ENCODE measurements around the gene ATP23.

GRCh38 chr12:57905812-57906475, 35.4 kb upstream of the ATP23 start:
- no peak for TF ChIP-seq EZH2phosphoT487 (IDR thresholded peaks at IDR 0.05; ENCODE audit: borderline replicate concordance)
- TF ChIP-seq, protein P1, sequence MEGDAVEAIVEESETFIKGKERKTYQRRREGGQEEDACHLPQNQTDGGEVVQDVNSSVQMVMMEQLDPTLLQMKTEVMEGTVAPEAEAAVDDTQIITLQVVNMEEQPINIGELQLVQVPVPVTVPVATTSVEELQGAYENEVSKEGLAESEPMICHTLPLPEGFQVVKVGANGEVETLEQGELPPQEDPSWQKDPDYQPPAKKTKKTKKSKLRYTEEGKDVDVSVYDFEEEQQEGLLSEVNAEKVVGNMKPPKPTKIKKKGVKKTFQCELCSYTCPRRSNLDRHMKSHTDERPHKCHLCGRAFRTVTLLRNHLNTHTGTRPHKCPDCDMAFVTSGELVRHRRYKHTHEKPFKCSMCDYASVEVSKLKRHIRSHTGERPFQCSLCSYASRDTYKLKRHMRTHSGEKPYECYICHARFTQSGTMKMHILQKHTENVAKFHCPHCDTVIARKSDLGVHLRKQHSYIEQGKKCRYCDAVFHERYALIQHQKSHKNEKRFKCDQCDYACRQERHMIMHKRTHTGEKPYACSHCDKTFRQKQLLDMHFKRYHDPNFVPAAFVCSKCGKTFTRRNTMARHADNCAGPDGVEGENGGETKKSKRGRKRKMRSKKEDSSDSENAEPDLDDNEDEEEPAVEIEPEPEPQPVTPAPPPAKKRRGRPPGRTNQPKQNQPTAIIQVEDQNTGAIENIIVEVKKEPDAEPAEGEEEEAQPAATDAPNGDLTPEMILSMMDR (IDR thresholded peaks at IDR 0.05 in 2 of 3, conservative IDR thresholded peaks at IDR 0.05 in 1 of 3; ENCODE audit: borderline replicate concordance in 1 of 3, insufficient read depth in 1 of 3, low read depth in 2 of 3, low read length in 2 of 3), result no peak
- TF ChIP-seq SP1 (IDR thresholded peaks at IDR 0.05; ENCODE audit: low read depth), result no peak
- no peak for TF ChIP-seq MAX (IDR thresholded peaks at IDR 0.05)
- no peak for TF ChIP-seq REST (IDR thresholded peaks at IDR 0.05; ENCODE audit: low read depth)
- no peak for TF ChIP-seq RAD21 (IDR thresholded peaks at IDR 0.05; ENCODE audit: low read depth)
- TF ChIP-seq EZH2 (IDR thresholded peaks at IDR 0.05), result no peak
- no peak for TF ChIP-seq SIN3A (IDR thresholded peaks at IDR 0.05; ENCODE audit: low read depth)
- no peak for TF ChIP-seq ZNF274 (IDR thresholded peaks at IDR 0.05; ENCODE audit: low read depth, low read length)
